Endothelial cell of umbilical vein (primary cell): ENCODE data around the gene FHOD3. TPM values are rescaled to one million over a fixed set of nuclear protein-coding genes. Genes with fewer than 3 reads are reported as not detected.

Source experiments
- BruUV-seq: library from RNA; stranded (reverse); fragments of 400-500 nt; replicated peaks from 2 replicates; lab custom pipeline; 2021; lab: Mats Ljungman, UMichigan
- CTCF ChIA-PET: fragments of 300-600, 350-600 bp; sonication (Branson Sonifier 250); formaldehyde crosslinking; loops from one replicate; lab custom pipeline; 2021; ENCODE audit warnings: antibody characterized with exemption, inconsistent platforms; lab: Charles Lee
- POLR2A ChIA-PET: fragments of 300-600, 350-600 bp; sonication (Branson Sonifier 250); formaldehyde crosslinking; loops from one replicate; lab custom pipeline; 2021; ENCODE audit warnings: antibody characterized with exemption, inconsistent platforms; lab: Charles Lee
- DNase-seq: peaks from one replicate; pipeline ENCODE4 v3.0.0-alpha.2; 2011; ENCODE audit warnings: low read depth, low spot score
- FAIRE-seq: peaks from 2 replicates; lab custom pipeline; 2011; peaks lifted over from hg19 to GRCh38; lab: Jason Lieb, UNC
- H2AFZ ChIP-seq: 2 replicates; pipeline ENCODE4 v1.6.0; 2012; ENCODE audit warnings: low read depth, low read length, control low read depth, inconsistent platforms
- H3K27ac ChIP-seq: 2 replicates; pipeline ENCODE4 v1.5.1; 2011; ENCODE audit warnings: low read depth, mild to moderate bottlenecking, control low read depth, low read length, moderate library complexity; ENCODE audit not compliant: insufficient read depth
- H3K27me3 ChIP-seq, 2 experiments: 2 replicates each; pipeline versions ENCODE4 v1.6.0 to v1.6.1; 2011; ENCODE audit warnings: low read length in 2 of 2, mixed read lengths in 1 of 2; ENCODE audit not compliant: control insufficient read depth in 2 of 2, insufficient read depth in 2 of 2
- H3K36me3 ChIP-seq, 2 experiments: 2 replicates in 1 of 2; 3 replicates in 1 of 2; pipeline ENCODE4 v1.5.1; 2011; ENCODE audit warnings: low read length in 2 of 2, mild to moderate bottlenecking in 1 of 2, moderate library complexity in 1 of 2; ENCODE audit not compliant: control insufficient read depth in 2 of 2, insufficient read depth in 2 of 2; ENCODE audit errors: extremely low read depth in 1 of 2
- H3K4me1 ChIP-seq: 3 replicates; pipeline ENCODE4 v1.5.1; 2011; ENCODE audit warnings: mild to moderate bottlenecking, low read length; ENCODE audit not compliant: control insufficient read depth, insufficient read depth; ENCODE audit errors: extremely low read depth
- H3K4me2 ChIP-seq: 2 replicates; pipeline ENCODE4 v1.6.1; 2011; ENCODE audit warnings: low read length, control low read depth, mixed read lengths; ENCODE audit not compliant: insufficient read depth
- H3K4me3 ChIP-seq, 3 experiments: fragments of 200-600 bp in 1 of 3; sonication (generic), shearing (Covaris generic) in 1 of 3; replicated peaks in 1 of 3; 2 replicates each; pipeline ENCODE4 v1.5.1; 2011 to 2016; ENCODE audit warnings: control low read depth in 3 of 3, low read length in 3 of 3, mild to moderate bottlenecking in 2 of 3, inconsistent platforms in 1 of 3, low read depth in 1 of 3, moderate library complexity in 1 of 3; ENCODE audit not compliant: insufficient read depth in 1 of 3
- H3K79me2 ChIP-seq: 2 replicates; pipeline ENCODE4 v1.6.0; 2012; ENCODE audit warnings: low read length, inconsistent platforms; ENCODE audit not compliant: control insufficient read depth, insufficient read depth
- H3K9ac ChIP-seq: replicated peaks from 2 replicates; pipeline ENCODE3; 2011; ENCODE audit warnings: low read length, control low read depth; ENCODE audit not compliant: insufficient read depth; ENCODE audit errors: extremely low read depth
- H3K9me1 ChIP-seq: replicated peaks from 3 replicates; pipeline ENCODE4 v1.6.0; 2011; ENCODE audit warnings: mild to moderate bottlenecking, low read length; ENCODE audit not compliant: control insufficient read depth, insufficient read depth; ENCODE audit errors: extremely low read depth
- H3K9me3 ChIP-seq: replicated peaks from 2 replicates; pipeline ENCODE4 v1.5.1; 2012; ENCODE audit warnings: low read length, inconsistent platforms; ENCODE audit not compliant: control insufficient read depth, insufficient read depth
- H4K20me1 ChIP-seq: replicated peaks from 2 replicates; pipeline ENCODE3; 2011; ENCODE audit warnings: mild to moderate bottlenecking, low read length; ENCODE audit not compliant: control insufficient read depth, insufficient read depth; ENCODE audit errors: extremely low read depth
- EZH2 ChIP-seq: IDR thresholded peaks from 2 replicates; pipeline ENCODE4 v1.6.1; 2012; ENCODE audit warnings: borderline replicate concordance, low read depth, mild to moderate bottlenecking, moderate library complexity, low read length, inconsistent platforms; ENCODE audit not compliant: severe bottlenecking
- FOS ChIP-seq: IDR thresholded peaks from 2 replicates; pipeline ENCODE4 v1.6.1; 2011; ENCODE audit warnings: mild to moderate bottlenecking, low read length, moderate library complexity, borderline replicate concordance; ENCODE audit not compliant: insufficient read depth
- GATA2 ChIP-seq: IDR thresholded peaks from 2 replicates; pipeline ENCODE4 v1.7.0; 2011; ENCODE audit warnings: low read depth, mild to moderate bottlenecking, moderate library complexity, mixed read lengths, low read length; ENCODE audit not compliant: insufficient read length, insufficient read depth
- JUN ChIP-seq: IDR thresholded peaks from 2 replicates; pipeline ENCODE4 v1.6.1; 2011; ENCODE audit warnings: borderline replicate concordance, low read depth; ENCODE audit not compliant: insufficient read length, insufficient read depth
- MYC ChIP-seq: IDR thresholded peaks from one replicate; pipeline ENCODE4 v1.6.1; 2011; ENCODE audit warnings: mild to moderate bottlenecking, low read depth, low read length
- POLR2A ChIP-seq: IDR thresholded peaks from 2 replicates; pipeline ENCODE4 v1.6.1; 2012; ENCODE audit warnings: low read depth, mild to moderate bottlenecking, control low read depth, low read length
- dilution Hi-C: fragments of 300-500 bp; cut with MboI; formaldehyde crosslinking; loops from one replicate; pipeline ENCODE4 v1.15.0; 2019; ENCODE audit warnings: low sequenced_read_pairs; ENCODE audit not compliant: extremely low pct_ligation_motif_present
- intact Hi-C: fragments of 100-400 bp; cut with micrococcal nuclease; formaldehyde crosslinking; loops from one replicate; pipeline ENCODE4 v1.10.0; 2022
- polyA plus RNA-seq, 4 experiments: library from polyadenylated mRNA; depleted of rRNA in 3 of 4; stranded (reverse) in 3 of 4; unstranded in 1 of 4; fragments of >200 nt; gene quantifications; 2 replicates each; pipeline versions ENCODE4 v1.2.1 to v1.2.3, GENCODE V29; 2011 to 2012; ENCODE audit warnings: missing spikeins in 1 of 4
- total RNA-seq: library from RNA; stranded (reverse); gene quantifications from 2 replicates; pipeline ENCODE4 v1.2.3, GENCODE V29; 2021
- TF ChIP-seq, protein P1 (sequence below): IDR thresholded peaks from 2 replicates; pipeline ENCODE4 v1.6.1; 2011; ENCODE audit not compliant: insufficient read depth, insufficient read length
- TF ChIP-seq, protein P2 (sequence below), 2 donors: IDR thresholded peaks; 1 replicate in 1 of 2; 2 replicates in 1 of 2; pipeline ENCODE4 v1.5.1; 2011; ENCODE audit warnings: low read length in 2 of 2, mild to moderate bottlenecking in 2 of 2, moderate library complexity in 2 of 2, control low read depth in 1 of 2, inconsistent platforms in 1 of 2, low read depth in 1 of 2; ENCODE audit not compliant: insufficient read depth in 1 of 2; ENCODE audit errors: extremely low read depth in 1 of 2

FHOD3 gene
- total and polyA plus RNA-seq, 2 donors (not counting 3 experiments of a cell fraction or from before 2014, with no cell fraction given), result 0.06 to 1.5 TPM

DNA sequence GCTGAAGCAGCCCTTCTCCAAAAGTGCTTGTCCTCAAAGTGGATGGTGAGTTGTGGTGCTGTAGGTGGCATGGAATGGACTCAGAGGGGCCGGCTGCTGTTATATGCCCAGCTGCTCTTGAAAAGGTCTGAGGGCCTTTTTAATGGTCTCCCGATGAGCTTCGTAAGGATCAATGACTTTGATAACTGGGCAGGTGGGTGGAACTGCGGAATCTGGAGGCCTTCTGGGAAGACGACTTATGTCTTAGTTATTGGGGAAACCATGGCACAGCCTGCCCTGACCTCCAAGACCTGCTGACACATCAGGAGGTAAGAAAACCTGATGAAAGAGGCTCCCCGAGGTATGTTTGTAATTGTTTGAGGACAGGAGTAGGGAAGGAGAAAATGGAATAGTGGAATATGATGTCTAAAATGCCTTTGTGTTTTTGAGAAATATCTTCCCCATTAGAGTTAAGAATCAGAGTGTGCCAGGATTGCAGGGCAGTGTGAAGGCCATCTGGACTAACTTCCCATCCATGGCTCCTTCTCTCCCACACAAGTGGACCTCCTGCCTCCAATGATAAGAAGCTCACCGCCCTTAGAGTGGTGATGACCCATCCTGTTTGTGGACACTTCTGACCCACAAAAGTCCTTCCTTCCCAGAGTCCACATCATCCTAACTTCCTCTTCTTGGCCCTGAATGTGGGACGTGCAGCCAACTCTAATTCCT, 236.1 kb downstream of the FHOD3 start:
- TF ChIP-seq JUN (no peak), MYC (no peak), EZH2 (no peak), FOS (no peak), GATA2 (no peak), POLR2A (no peak)
- TF ChIP-seq, protein P1, sequence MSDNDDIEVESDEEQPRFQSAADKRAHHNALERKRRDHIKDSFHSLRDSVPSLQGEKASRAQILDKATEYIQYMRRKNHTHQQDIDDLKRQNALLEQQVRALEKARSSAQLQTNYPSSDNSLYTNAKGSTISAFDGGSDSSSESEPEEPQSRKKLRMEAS, result no peak
- TF ChIP-seq, protein P2, sequence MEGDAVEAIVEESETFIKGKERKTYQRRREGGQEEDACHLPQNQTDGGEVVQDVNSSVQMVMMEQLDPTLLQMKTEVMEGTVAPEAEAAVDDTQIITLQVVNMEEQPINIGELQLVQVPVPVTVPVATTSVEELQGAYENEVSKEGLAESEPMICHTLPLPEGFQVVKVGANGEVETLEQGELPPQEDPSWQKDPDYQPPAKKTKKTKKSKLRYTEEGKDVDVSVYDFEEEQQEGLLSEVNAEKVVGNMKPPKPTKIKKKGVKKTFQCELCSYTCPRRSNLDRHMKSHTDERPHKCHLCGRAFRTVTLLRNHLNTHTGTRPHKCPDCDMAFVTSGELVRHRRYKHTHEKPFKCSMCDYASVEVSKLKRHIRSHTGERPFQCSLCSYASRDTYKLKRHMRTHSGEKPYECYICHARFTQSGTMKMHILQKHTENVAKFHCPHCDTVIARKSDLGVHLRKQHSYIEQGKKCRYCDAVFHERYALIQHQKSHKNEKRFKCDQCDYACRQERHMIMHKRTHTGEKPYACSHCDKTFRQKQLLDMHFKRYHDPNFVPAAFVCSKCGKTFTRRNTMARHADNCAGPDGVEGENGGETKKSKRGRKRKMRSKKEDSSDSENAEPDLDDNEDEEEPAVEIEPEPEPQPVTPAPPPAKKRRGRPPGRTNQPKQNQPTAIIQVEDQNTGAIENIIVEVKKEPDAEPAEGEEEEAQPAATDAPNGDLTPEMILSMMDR (IDR thresholded peaks at IDR 0.05; ENCODE audit: extremely low read depth in 1 of 2, insufficient read depth in 1 of 2, low read depth in 1 of 2, low read length in 2 of 2), result no peak
- FAIRE-seq (no peak), DNase-seq (no peak)
- dilution Hi-C loops, result no loop called here
- H3K9ac ChIP-seq, result no peak overlapping the region
- H3K9me3 ChIP-seq, result no peaks in the 10 kb centered on the region
- H4K20me1 ChIP-seq, result no peaks in the 10 kb centered on the region
- H3K36me3 ChIP-seq, result no peaks in the 10 kb centered on the region
- H3K9me1 ChIP-seq, result no peaks in the 10 kb centered on the region
- POLR2A ChIA-PET, result no interaction called here
- H3K4me2 ChIP-seq, result no peak overlapping the region
- no peak overlapping the region for H2AFZ ChIP-seq
- BruUV-seq, result no TSS peak
- intact Hi-C loops, result no loop called here
- H3K27ac ChIP-seq, result no peak overlapping the region
- H3K4me1 ChIP-seq, result no peaks in the 10 kb centered on the region
- no peak overlapping the region for H3K4me3 ChIP-seq
- H3K27me3 ChIP-seq, result no peaks in the 10 kb centered on the region
- H3K79me2 ChIP-seq, result no peaks in the 10 kb centered on the region
- CTCF ChIA-PET, result no interaction called here
